ENCODE results near the gene LRP1-AS.

- no peak for TF ChIP-seq CTCF (conservative IDR thresholded peaks at IDR 0.05; ENCODE audit: low read depth, low read length)
- TF ChIP-seq EZH2 (IDR thresholded peaks at IDR 0.05; ENCODE audit: low read length, unreplicated experiment), result no peak
- TF ChIP-seq EZH2phosphoT487 (IDR thresholded peaks at IDR 0.05; ENCODE audit: borderline replicate concordance, low read length), result no peak
Measured at GRCh38 chr12:57146092-57146491, 1.3 kb downstream of the LRP1-AS start.
